CD4-positive, alpha-beta T cell (primary cell): ENCODE results near the gene BRME1. TPM values are rescaled to one million over a fixed set of nuclear protein-coding genes. Genes with fewer than 3 reads are reported as not detected.

Experiments
- ATAC-seq: fragments of 200-7000 bp; cut with Tn5 transposase; one replicate; pipeline ENCODE4 v1.10.0; 2022; ENCODE audit warnings: mild to moderate bottlenecking; ENCODE audit not compliant: poor library complexity
- CTCF ChIA-PET: fragments of 350-600 bp; sonication (Branson Sonifier 250); formaldehyde crosslinking; loops from one replicate; lab custom pipeline; 2021; ENCODE audit warnings: antibody characterized with exemption, inconsistent platforms; lab: Charles Lee
- POLR2A ChIA-PET: fragments of 350-600 bp; sonication (Branson Sonifier 250); formaldehyde crosslinking; loops from one replicate; lab custom pipeline; 2021; ENCODE audit warnings: antibody characterized with exemption, inconsistent platforms; lab: Charles Lee
- DNase-seq, 14 experiments: peaks; one replicate each; pipeline ENCODE4 v3.0.0-alpha.2; 2013 to 2020; ENCODE audit warnings: mixed read lengths in 2 of 14
- H3K27ac ChIP-seq, 2 donors: one replicate each; pipeline versions ENCODE4 v1.5.1 to v1.7.0; 2013; ENCODE audit warnings: low read length in 2 of 2, low read depth in 1 of 2, mild to moderate bottlenecking in 1 of 2
- H3K27me3 ChIP-seq, 2 experiments: 1 replicate in 1 of 2; 2 replicates in 1 of 2; pipeline versions ENCODE4 v1.6.1 to v1.7.0; 2013; ENCODE audit warnings: low read length in 2 of 2, control low read depth in 1 of 2, mild to moderate bottlenecking in 1 of 2, moderate library complexity in 1 of 2; ENCODE audit not compliant: insufficient read depth in 2 of 2, control insufficient read depth in 1 of 2
- H3K36me3 ChIP-seq: one replicate; pipeline ENCODE4 v1.6.1; 2013; ENCODE audit warnings: low read length, control low read depth; ENCODE audit not compliant: insufficient read depth
- H3K4me1 ChIP-seq: one replicate; pipeline ENCODE4 v1.6.1; 2013; ENCODE audit warnings: low read length, control low read depth; ENCODE audit not compliant: insufficient read depth
- H3K4me3 ChIP-seq: one replicate; pipeline ENCODE4 v1.5.1; 2013; ENCODE audit warnings: mild to moderate bottlenecking, low read length, moderate library complexity
- H3K9me3 ChIP-seq, 2 experiments: 1 replicate in 1 of 2; 2 replicates in 1 of 2; pipeline versions ENCODE4 v1.6.1 to v1.7.0; 2013; ENCODE audit warnings: low read length in 2 of 2, mild to moderate bottlenecking in 2 of 2, control low read depth in 1 of 2, moderate library complexity in 1 of 2; ENCODE audit not compliant: control insufficient read depth in 1 of 2, insufficient read depth in 1 of 2
- H3K27ac Mint-ChIP-seq: one replicate; pipeline ENCODE4 v1.8.0; 2020; ENCODE audit warnings: mixed read lengths
- H3K27me3 Mint-ChIP-seq: one replicate; pipeline ENCODE4 v1.8.0; 2021; ENCODE audit warnings: mixed read lengths
- H3K36me3 Mint-ChIP-seq: one replicate; pipeline ENCODE4 v1.8.0; 2021; ENCODE audit warnings: low read depth, mixed read lengths
- H3K4me1 Mint-ChIP-seq: one replicate; pipeline ENCODE4 v1.8.0; 2021; ENCODE audit warnings: low read depth, mixed read lengths
- H3K4me3 Mint-ChIP-seq: one replicate; pipeline ENCODE4 v1.8.0; 2020; ENCODE audit warnings: mild to moderate bottlenecking, mixed read lengths
- H3K9me3 Mint-ChIP-seq: one replicate; pipeline ENCODE4 v1.8.0; 2020; ENCODE audit warnings: mixed read lengths
- intact Hi-C, 2 experiments: fragments of 100-400 bp; cut with DNase I in 1 of 2; cut with micrococcal nuclease in 1 of 2; formaldehyde crosslinking; loops; one replicate each; pipeline versions ENCODE4 v1.15.1 to v1.9.0; 2023 to 2025; cut with DNase I, micrococcal nuclease
- total RNA-seq, 174 experiments: library from RNA in 2 of 174; stranded (reverse) in 2 of 174; gene quantifications; one replicate each; pipeline ENCODE4 v1.2.3 and lab custom pipeline; 2021 to 2026
- TF ChIP-seq, protein P1 (sequence below): fragments of 200-600 bp; IDR thresholded peaks from one replicate; pipeline ENCODE4 v1.8.0; 2022; ENCODE audit warnings: antibody characterized with exemption, mild to moderate bottlenecking

Gene BRME1
- total RNA-seq, 2 experiments from 2014 or later, result 1.1 to 1.3 TPM

- ATAC-seq, result no peak
- Histone ChIP-seq H3K9me3 (no peaks in the 10 kb centered on the region), H3K27me3 (peaks cover 3 to 26% of the 10 kb centered on the region in 2 experiments), H3K4me3 (peak overlapping the region; percentile 24), H3K27ac (no peak overlapping the region), H3K4me1 (peaks cover 12% of the 10 kb centered on the region), H3K36me3 (no peaks in the 10 kb centered on the region)
- ChIA-PET CTCF (interaction anchor here (0.6 to 1.3 kb wide), 5 partner anchors 10 to 124 kb away, joined by 3 to 5 read pairs (median 3); a partner anchor contains a TSS), POLR2A (interaction anchor here (1.0 to 1.3 kb wide), 3 partner anchors 10 to 125 kb away, joined by 4 to 5 read pairs (median 4); a partner anchor contains a TSS)
- peaks cover 44% of the 10 kb centered on the region for H3K27me3 Mint-ChIP-seq
- intact Hi-C loops, result loop anchor here in 1 of 2 experiments (10.0 kb wide), 1 partner anchor 612 kb away; no protein-coding TSS in a partner anchor
- H3K36me3 Mint-ChIP-seq, result no peaks in the 10 kb centered on the region
- peaks cover 8% of the 10 kb centered on the region for H3K4me1 Mint-ChIP-seq
- no peak for DNase-seq
- TF ChIP-seq, protein P1, sequence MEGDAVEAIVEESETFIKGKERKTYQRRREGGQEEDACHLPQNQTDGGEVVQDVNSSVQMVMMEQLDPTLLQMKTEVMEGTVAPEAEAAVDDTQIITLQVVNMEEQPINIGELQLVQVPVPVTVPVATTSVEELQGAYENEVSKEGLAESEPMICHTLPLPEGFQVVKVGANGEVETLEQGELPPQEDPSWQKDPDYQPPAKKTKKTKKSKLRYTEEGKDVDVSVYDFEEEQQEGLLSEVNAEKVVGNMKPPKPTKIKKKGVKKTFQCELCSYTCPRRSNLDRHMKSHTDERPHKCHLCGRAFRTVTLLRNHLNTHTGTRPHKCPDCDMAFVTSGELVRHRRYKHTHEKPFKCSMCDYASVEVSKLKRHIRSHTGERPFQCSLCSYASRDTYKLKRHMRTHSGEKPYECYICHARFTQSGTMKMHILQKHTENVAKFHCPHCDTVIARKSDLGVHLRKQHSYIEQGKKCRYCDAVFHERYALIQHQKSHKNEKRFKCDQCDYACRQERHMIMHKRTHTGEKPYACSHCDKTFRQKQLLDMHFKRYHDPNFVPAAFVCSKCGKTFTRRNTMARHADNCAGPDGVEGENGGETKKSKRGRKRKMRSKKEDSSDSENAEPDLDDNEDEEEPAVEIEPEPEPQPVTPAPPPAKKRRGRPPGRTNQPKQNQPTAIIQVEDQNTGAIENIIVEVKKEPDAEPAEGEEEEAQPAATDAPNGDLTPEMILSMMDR, result no peak
- H3K9me3 Mint-ChIP-seq, result no peaks in the 10 kb centered on the region
- H3K27ac Mint-ChIP-seq, result no peak overlapping the region
- no peak overlapping the region for H3K4me3 Mint-ChIP-seq
Measured at GRCh38 chr19:13872339-13872694, 33.6 kb downstream of the BRME1 start.

DNA sequence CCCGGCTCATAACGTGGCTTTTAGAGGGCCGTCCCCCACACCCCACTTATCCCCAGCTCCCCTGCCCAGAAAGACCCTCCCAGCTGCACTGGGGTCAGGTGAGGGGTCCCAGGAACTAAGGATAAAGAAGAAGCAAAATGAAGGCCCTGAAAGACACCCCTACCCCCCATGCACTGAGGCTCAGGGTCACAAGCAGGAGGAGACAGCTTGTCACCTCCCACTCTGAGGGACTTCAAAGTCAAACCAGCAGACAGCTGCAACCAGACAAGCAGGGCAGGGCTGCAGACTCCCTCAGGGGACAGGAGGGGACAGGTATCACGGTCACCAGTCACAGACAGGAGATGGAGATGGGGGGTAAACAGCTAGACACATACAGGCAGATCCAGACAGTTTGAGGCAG lies 35.0 kb downstream of the BRME1 start:
- CTCF ChIA-PET, result no interaction called here
- Histone ChIP-seq H3K9me3 (no peaks in the 10 kb centered on the region), H3K36me3 (no peaks in the 10 kb centered on the region), H3K4me1 (peaks cover 18% of the 10 kb centered on the region), H3K4me3 (no peak overlapping the region), H3K27me3 (peaks cover 12 to 34% of the 10 kb centered on the region in 2 experiments), H3K27ac (no peak overlapping the region)
- peaks cover 16% of the 10 kb centered on the region for H3K4me1 Mint-ChIP-seq
- ATAC-seq (no peak), DNase-seq (no peak)
- TF ChIP-seq, protein P1, result no peak
- H3K27ac Mint-ChIP-seq, result no peak overlapping the region
- peaks cover 56% of the 10 kb centered on the region for H3K27me3 Mint-ChIP-seq
- no peak overlapping the region for H3K4me3 Mint-ChIP-seq
- no peaks in the 10 kb centered on the region for H3K36me3 Mint-ChIP-seq
- H3K9me3 Mint-ChIP-seq, result no peaks in the 10 kb centered on the region
- POLR2A ChIA-PET, result no interaction called here
- intact Hi-C loops, result loop anchor here in 1 of 2 experiments (10.0 kb wide), 1 partner anchor 614 kb away; no protein-coding TSS in a partner anchor

GRCh38 chr19:13869281-13869680 lies 36.6 kb downstream of the BRME1 start:
- POLR2A ChIA-PET, result interaction anchor here (0.7 kb wide), 1 partner anchor 13 kb away, joined by 3 read pairs; no protein-coding TSS in a partner anchor
- H3K27me3 Mint-ChIP-seq, result peaks cover 57% of the 10 kb centered on the region
- Histone ChIP-seq H3K4me1 (peaks cover 25% of the 10 kb centered on the region), H3K27ac (no peak overlapping the region), H3K4me3 (no peak overlapping the region), H3K36me3 (no peaks in the 10 kb centered on the region), H3K27me3 (peaks cover 19 to 37% of the 10 kb centered on the region in 2 experiments), H3K9me3 (no peaks in the 10 kb centered on the region)
- no peak for DNase-seq
- no peak overlapping the region for H3K27ac Mint-ChIP-seq
- peaks cover 21% of the 10 kb centered on the region for H3K4me1 Mint-ChIP-seq
- H3K36me3 Mint-ChIP-seq, result no peaks in the 10 kb centered on the region
- no peaks in the 10 kb centered on the region for H3K9me3 Mint-ChIP-seq
- TF ChIP-seq, protein P1, result no peak
- no peak for ATAC-seq
- no peak overlapping the region for H3K4me3 Mint-ChIP-seq
- CTCF ChIA-PET, result no interaction called here
- intact Hi-C loops, result no loop called here
